Bronchial epithelial cell (primary cell): ENCODE measurements around the gene FGGY. TPM values are rescaled to one million over a fixed set of nuclear protein-coding genes. Genes with fewer than 3 reads are reported as not detected.

Source experiments
- DNase-seq: peaks from one replicate; pipeline ENCODE4 v3.0.0-alpha.2; 2010; ENCODE audit warnings: low read depth
- FAIRE-seq: peaks from 2 replicates; lab custom pipeline; 2011; peaks lifted over from hg19 to GRCh38; lab: Jason Lieb, UNC
- H3K27me3 ChIP-seq: 2 replicates; pipeline ENCODE4 v1.5.1; 2011; ENCODE audit warnings: low read length; ENCODE audit not compliant: control insufficient read depth, insufficient read depth
- H3K36me3 ChIP-seq: 2 replicates; pipeline ENCODE4 v1.5.1; 2011; ENCODE audit warnings: low read length; ENCODE audit not compliant: control insufficient read depth, insufficient read depth
- H3K4me3 ChIP-seq: 2 replicates; pipeline ENCODE4 v1.5.1; 2011; ENCODE audit warnings: mild to moderate bottlenecking, low read depth, low read length, control low read depth
- CTCF ChIP-seq: IDR thresholded peaks from 2 replicates; pipeline ENCODE4 v1.5.1; 2011; ENCODE audit warnings: mild to moderate bottlenecking, moderate library complexity, low read length, control low read depth, inconsistent platforms; ENCODE audit not compliant: insufficient read depth, severe bottlenecking
- total RNA-seq: library from RNA; depleted of rRNA; stranded (reverse); fragments of >200 nt; gene quantifications from 2 replicates; pipeline ENCODE4 v1.2.1, GENCODE V29; 2014

FGGY gene
- total RNA-seq, 1 donor from 2014 or later, result 20.0 TPM

GRCh38 chr1:59261537-59261936 lies 35.4 kb upstream of the FGGY start:
- TF ChIP-seq CTCF, result no peak
- FAIRE-seq (no peak), DNase-seq (no peak)
- Histone ChIP-seq H3K27me3 (no peaks in the 10 kb centered on the region), H3K36me3 (no peaks in the 10 kb centered on the region), H3K4me3 (no peak overlapping the region)

GRCh38 chr1:59262631-59263030 lies 34.3 kb upstream of the FGGY start:
- Histone ChIP-seq H3K4me3 (no peak overlapping the region), H3K27me3 (no peaks in the 10 kb centered on the region), H3K36me3 (no peaks in the 10 kb centered on the region)
- FAIRE-seq, result no peak
- no peak for DNase-seq
- no peak for TF ChIP-seq CTCF

GRCh38 chr1:59263111-59263510 lies 33.8 kb upstream of the FGGY start:
- no peaks in the 10 kb centered on the region for H3K36me3 ChIP-seq
- FAIRE-seq, result no peak
- H3K4me3 ChIP-seq, result no peak overlapping the region
- no peak for TF ChIP-seq CTCF
- DNase-seq, result no peak
- no peaks in the 10 kb centered on the region for H3K27me3 ChIP-seq

- no peak for FAIRE-seq
- no peak for TF ChIP-seq CTCF
- no peak overlapping the region for H3K4me3 ChIP-seq
- no peaks in the 10 kb centered on the region for H3K27me3 ChIP-seq
- DNase-seq, result no peak
- H3K36me3 ChIP-seq, result no peaks in the 10 kb centered on the region
These were observed 31.3 kb upstream of the FGGY start for GRCh38 chr1:59265622-59266021.

GRCh38 chr1:59266180-59266926 lies 30.5 kb upstream of the FGGY start:
- no peak for TF ChIP-seq CTCF
- Histone ChIP-seq H3K36me3 (no peaks in the 10 kb centered on the region), H3K27me3 (no peaks in the 10 kb centered on the region), H3K4me3 (no peak overlapping the region)
- FAIRE-seq, result no peak
- no peak for DNase-seq

GRCh38 chr1:59266927-59267293 lies 30.0 kb upstream of the FGGY start:
- DNase-seq (no peak), FAIRE-seq (no peak)
- H3K36me3 ChIP-seq, result no peaks in the 10 kb centered on the region
- no peaks in the 10 kb centered on the region for H3K27me3 ChIP-seq
- no peak for TF ChIP-seq CTCF
- no peak overlapping the region for H3K4me3 ChIP-seq
